H1 (cell line): ENCODE data around the gene DNAH12. TPM values are rescaled to one million over a fixed set of nuclear protein-coding genes. Genes with fewer than 3 reads are reported as not detected.
A peak's percentile ranks its signal among the peaks of the same experiment; 100 is the strongest.

Source experiments
- CTCF ChIA-PET: fragments of 300-600 bp; sonication (Branson Sonifier 250); formaldehyde crosslinking; loops from one replicate; lab custom pipeline; 2021; ENCODE audit not compliant: partially characterized antibody; lab: Charles Lee
- POLR2A ChIA-PET: fragments of 300-600 bp; sonication (Branson Sonifier 250); formaldehyde crosslinking; loops from one replicate; lab custom pipeline; 2021; ENCODE audit warnings: inconsistent platforms; ENCODE audit not compliant: partially characterized antibody; lab: Charles Lee
- DNase-seq, 2 experiments: peaks; one replicate each; pipeline versions ENCODE4 v3.0.0 to v3.0.0-alpha.2; 2010 to 2022; ENCODE audit warnings: low spot score in 2 of 2, low read depth in 1 of 2, mixed read lengths in 1 of 2
- FAIRE-seq: peaks from 2 replicates; lab custom pipeline; 2011; peaks lifted over from hg19 to GRCh38; lab: Jason Lieb, UNC
- H2AFZ ChIP-seq: 2 replicates; pipeline ENCODE4 v1.8.1; 2012; ENCODE audit warnings: low read length, inconsistent platforms
- H2AK5ac ChIP-seq: 2 replicates; pipeline ENCODE4 v1.6.1; 2013; ENCODE audit warnings: low read depth, low read length
- H2BK120ac ChIP-seq: replicated peaks from 2 replicates; pipeline ENCODE3; 2013; ENCODE audit warnings: low read depth, low read length, inconsistent platforms
- H2BK12ac ChIP-seq: 2 replicates; pipeline ENCODE4 v1.6.1; 2013; ENCODE audit warnings: low read depth, low read length
- H2BK15ac ChIP-seq: 2 replicates; pipeline ENCODE4 v1.6.1; 2013; ENCODE audit warnings: low read length
- H2BK20ac ChIP-seq: 2 replicates; pipeline ENCODE4 v1.6.1; 2013; ENCODE audit warnings: low read length
- H2BK5ac ChIP-seq: 2 replicates; pipeline ENCODE4 v1.6.1; 2013; ENCODE audit warnings: low read depth, low read length
- H3K14ac ChIP-seq: 2 replicates; pipeline ENCODE4 v1.6.1; 2013; ENCODE audit warnings: inconsistent platforms; ENCODE audit not compliant: insufficient read length
- H3K18ac ChIP-seq: 2 replicates; pipeline ENCODE4 v1.6.1; 2013; ENCODE audit warnings: low read length; ENCODE audit errors: extremely low read depth
- H3K23ac ChIP-seq: 2 replicates; pipeline ENCODE4 v1.6.1; 2013; ENCODE audit warnings: inconsistent platforms; ENCODE audit not compliant: insufficient read length
- H3K23me2 ChIP-seq: 2 replicates; pipeline ENCODE4 v1.6.1; 2013; ENCODE audit warnings: low read depth, low read length
- H3K27ac ChIP-seq: 2 replicates; pipeline ENCODE4 v1.6.1; 2011; ENCODE audit warnings: low read depth, low read length, inconsistent platforms
- H3K27me3 ChIP-seq, 4 experiments: replicated peaks in 1 of 4; 1 replicate in 1 of 4; 2 replicates in 3 of 4; pipeline versions ENCODE4 v1.6.1 to v1.8.1; 2011 to 2013; ENCODE audit warnings: low read length in 3 of 4, mild to moderate bottlenecking in 3 of 4, inconsistent platforms in 2 of 4, mixed read lengths in 2 of 4, moderate library complexity in 1 of 4; ENCODE audit not compliant: control insufficient read depth in 3 of 4, insufficient read depth in 3 of 4; ENCODE audit errors: extremely low read depth in 1 of 4
- H3K36me3 ChIP-seq, 4 experiments: 2 replicates each; pipeline versions ENCODE4 v1.6.1 to v1.8.1; 2011 to 2013; ENCODE audit warnings: mild to moderate bottlenecking in 4 of 4, low read length in 3 of 4, moderate library complexity in 2 of 4, control low read depth in 1 of 4, inconsistent platforms in 1 of 4; ENCODE audit not compliant: insufficient read depth in 4 of 4, control insufficient read depth in 2 of 4
- H3K4ac ChIP-seq: replicated peaks from 2 replicates; pipeline ENCODE3; 2013; ENCODE audit warnings: low read length, low read depth, mixed read lengths, inconsistent platforms; ENCODE audit not compliant: insufficient read length
- H3K4me1 ChIP-seq, 4 experiments: replicated peaks in 1 of 4; 1 replicate in 1 of 4; 2 replicates in 3 of 4; pipeline versions ENCODE4 v1.6.1 to v1.8.1; 2011 to 2013; ENCODE audit warnings: low read length in 3 of 4, inconsistent platforms in 2 of 4, mixed read lengths in 1 of 4; ENCODE audit not compliant: insufficient read depth in 4 of 4, control insufficient read depth in 3 of 4
- H3K4me2 ChIP-seq, 2 experiments: 2 replicates each; pipeline versions ENCODE4 v1.6.1 to v1.8.1; 2011 to 2013; ENCODE audit warnings: low read depth in 2 of 2, low read length in 2 of 2, control low read depth in 1 of 2, inconsistent platforms in 1 of 2, mild to moderate bottlenecking in 1 of 2; ENCODE audit not compliant: insufficient read depth in 1 of 2
- H3K4me3 ChIP-seq, 4 experiments: fragments of 200-600, 300-600 bp in 1 of 4; sonication (generic), shearing (Covaris generic), sonication (Bioruptor Twin) in 1 of 4; 2 replicates each; pipeline versions ENCODE4 v1.5.1 to v1.8.1; 2011 to 2016; ENCODE audit warnings: low read length in 4 of 4, low read depth in 3 of 4, control low read depth in 2 of 4, inconsistent platforms in 2 of 4, mild to moderate bottlenecking in 2 of 4, mixed read lengths in 1 of 4, moderate library complexity in 1 of 4; ENCODE audit not compliant: insufficient read depth in 2 of 4; ENCODE audit errors: extremely low read depth in 1 of 4
- H3K56ac ChIP-seq: replicated peaks from 2 replicates; pipeline ENCODE3; 2013; ENCODE audit warnings: low read depth, mild to moderate bottlenecking, mixed read lengths, low read length, inconsistent platforms; ENCODE audit not compliant: insufficient read length
- H3K79me1 ChIP-seq: 2 replicates; pipeline ENCODE4 v1.6.1; 2013; ENCODE audit warnings: low read depth, low read length, control low read depth
- H3K79me2 ChIP-seq, 2 experiments: 2 replicates each; pipeline versions ENCODE4 v1.6.1 to v1.8.1; 2012 to 2013; ENCODE audit warnings: low read length in 2 of 2, mild to moderate bottlenecking in 2 of 2, inconsistent platforms in 1 of 2; ENCODE audit not compliant: insufficient read depth in 2 of 2, control insufficient read depth in 1 of 2
- H3K9ac ChIP-seq, 4 experiments: replicated peaks in 1 of 4; 1 replicate in 1 of 4; 2 replicates in 3 of 4; pipeline versions ENCODE4 v1.6.1 to v1.8.1; 2011 to 2013; ENCODE audit warnings: low read depth in 3 of 4, low read length in 3 of 4, control low read depth in 2 of 4, mild to moderate bottlenecking in 2 of 4, moderate library complexity in 2 of 4, inconsistent platforms in 1 of 4; ENCODE audit errors: extremely low read depth in 1 of 4
- H3K9me3 ChIP-seq, 2 experiments: 2 replicates each; pipeline versions ENCODE4 v1.6.1 to v1.8.1; 2012 to 2013; ENCODE audit warnings: mild to moderate bottlenecking in 2 of 2, moderate library complexity in 2 of 2, control low read depth in 1 of 2, inconsistent platforms in 1 of 2, low read depth in 1 of 2, low read length in 1 of 2, mixed read lengths in 1 of 2; ENCODE audit not compliant: insufficient read depth in 2 of 2
- H4K20me1 ChIP-seq, 2 experiments: replicated peaks in 1 of 2; 2 replicates each; pipeline versions ENCODE3 to v1.8.1; 2011 to 2013; ENCODE audit warnings: inconsistent platforms in 2 of 2, low read length in 2 of 2, mild to moderate bottlenecking in 1 of 2; ENCODE audit not compliant: insufficient read depth in 2 of 2, control insufficient read depth in 1 of 2
- H4K5ac ChIP-seq: 2 replicates; pipeline ENCODE4 v1.6.1; 2013; ENCODE audit warnings: low read length, low read depth, mixed read lengths, inconsistent platforms; ENCODE audit not compliant: insufficient read length
- H4K8ac ChIP-seq: 2 replicates; pipeline ENCODE4 v1.8.0; 2013; ENCODE audit warnings: mild to moderate bottlenecking, moderate library complexity, low read length, inconsistent platforms; ENCODE audit not compliant: insufficient read depth; ENCODE audit errors: extremely low read depth
- H4K91ac ChIP-seq: replicated peaks from 2 replicates; pipeline ENCODE3; 2013; ENCODE audit warnings: low read length, mixed read lengths, inconsistent platforms; ENCODE audit not compliant: insufficient read length
- BCL11A ChIP-seq, 2 experiments: IDR thresholded peaks; one replicate each; pipeline ENCODE4 v1.6.1; 2011; ENCODE audit warnings: low read depth in 2 of 2, low read length in 2 of 2, mild to moderate bottlenecking in 2 of 2
- CHD2 ChIP-seq: IDR thresholded peaks from 2 replicates; pipeline ENCODE4 v1.6.1; 2012; ENCODE audit warnings: low read length, improper control_type of control experiment
- GTF2F1 ChIP-seq: IDR thresholded peaks from 2 replicates; pipeline ENCODE4 v1.6.1; 2012; ENCODE audit warnings: low read depth, low read length, improper control_type of control experiment, borderline replicate concordance
- MAFK ChIP-seq: IDR thresholded peaks from 2 replicates; pipeline ENCODE4 v1.6.1; 2012; ENCODE audit warnings: low read depth, mild to moderate bottlenecking, improper control_type of control experiment, low read length
- POLR2AphosphoS5 ChIP-seq: IDR thresholded peaks from 2 replicates; pipeline ENCODE4 v1.6.1; 2011; ENCODE audit warnings: low read depth, low read length
- RBBP5 ChIP-seq: IDR thresholded peaks from 2 replicates; pipeline ENCODE4 v1.7.1; 2012; ENCODE audit warnings: low read depth, mild to moderate bottlenecking, inconsistent platforms, low read length, moderate library complexity, borderline replicate concordance
- RFX5 ChIP-seq: IDR thresholded peaks from 2 replicates; pipeline ENCODE4 v1.6.1; 2011; ENCODE audit warnings: low read depth, low read length, improper control_type of control experiment, borderline replicate concordance
- SAP30 ChIP-seq: fragments of 300-600 bp; sonication (generic); IDR thresholded peaks from 2 replicates; pipeline ENCODE4 v1.7.1; 2012; ENCODE audit warnings: low read length, moderate library complexity, mild to moderate bottlenecking, inconsistent platforms; ENCODE audit not compliant: insufficient read depth, insufficient replicate concordance
- SIN3A ChIP-seq, 2 experiments: IDR thresholded peaks in 1 of 2; conservative IDR thresholded peaks in 1 of 2; 2 replicates each; pipeline ENCODE4 v1.6.1; 2011 to 2012; ENCODE audit warnings: low read length in 2 of 2, improper control_type of control experiment in 1 of 2, low read depth in 1 of 2, mild to moderate bottlenecking in 1 of 2
- SUZ12 ChIP-seq: fragments of 200-600 bp; sonication (generic); IDR thresholded peaks from 2 replicates; pipeline ENCODE4 v1.6.1; 2012; ENCODE audit warnings: mild to moderate bottlenecking, inconsistent platforms, low read length, moderate library complexity, mixed read lengths
- TAF1 ChIP-seq: IDR thresholded peaks from 2 replicates; pipeline ENCODE4 v1.6.1; 2011; ENCODE audit warnings: mild to moderate bottlenecking, low read depth, low read length
- WGBS, 2 experiments: shearing (Covaris generic) in 1 of 2; methylation state at CpG; one replicate each; pipeline versions ENCODE4 v1.1.6 to v1.1.7; 2013 to 2015; ENCODE audit warnings: low lambda C conversion rate in 2 of 2, mixed read lengths in 2 of 2, inconsistent platforms in 1 of 2, low coverage in 1 of 2, missing lambda C conversion rate in 1 of 2; ENCODE audit not compliant: insufficient replicate concordance in 2 of 2, insufficient coverage in 1 of 2, insufficient read length in 1 of 2; ENCODE audit errors: extremely low coverage in 1 of 2, missing lambda C conversion rate in 1 of 2; 5-methylcytosine and 5-hydroxymethylcytosine counted together
- polyA plus RNA-seq, 7 experiments: library from polyadenylated mRNA; depleted of rRNA in 3 of 7; stranded (reverse) in 5 of 7; unstranded in 2 of 7; fragments of >200 nt in 5 of 7; fragments of 200-250 nt in 2 of 7; gene quantifications; 1 replicate in 5 of 7; 2 replicates in 1 of 7; 4 replicates in 1 of 7; pipeline versions ENCODE4 v1.2.1 to v1.2.3, GENCODE V29; 2011 to 2013; ENCODE audit warnings: missing spikeins in 2 of 7, mixed read lengths in 2 of 7
- total RNA-seq: library from RNA; stranded (reverse); fragmentation: NEBNext Ultra II Directional; extraction: Animal tissue kit (Norgen Biotek cat#: 25700); gene quantifications from 2 replicates; pipeline ENCODE4 v1.2.1, GENCODE V29; 2021
- TF ChIP-seq, protein P1 (sequence below): IDR thresholded peaks from 2 replicates; pipeline ENCODE4 v1.6.1; 2012; ENCODE audit warnings: inconsistent platforms

DNAH12 gene
- total and polyA plus RNA-seq, 2 of the 8 experiments (the other 6 are each of a cell fraction or from before 2014, with no cell fraction given) = not detected

DNA sequence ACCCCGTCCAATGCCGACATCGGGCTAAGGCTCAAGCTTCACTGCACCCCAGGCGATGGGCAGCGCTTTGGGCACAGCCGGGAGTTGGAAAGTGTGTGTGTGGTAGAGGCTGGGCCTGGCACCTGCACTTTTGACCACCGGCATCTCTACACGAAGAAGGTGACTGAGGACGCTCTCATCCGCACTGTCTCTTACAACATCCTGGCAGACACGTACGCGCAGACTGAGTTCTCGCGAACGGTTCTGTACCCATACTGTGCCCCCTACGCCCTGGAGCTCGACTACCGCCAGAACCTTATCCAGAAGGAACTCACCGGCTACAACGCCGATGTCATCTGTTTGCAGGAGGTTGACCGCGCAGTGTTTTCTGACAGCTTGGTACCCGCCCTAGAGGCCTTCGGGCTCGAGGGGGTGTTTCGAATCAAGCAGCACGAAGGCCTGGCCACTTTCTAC, 13.0 kb upstream of the DNAH12 start:
- H3K4me1 ChIP-seq = peaks cover 0 to 4% (median 2%) of the 10 kb centered on the region in 4 experiments; a peak in 5 of 7 replicates
- TF ChIP-seq CHD2 (no peak), BCL11A (IDR thresholded peaks at IDR 0.05; ENCODE audit: low read depth in 2 of 2, low read length in 2 of 2) (no peak), POLR2AphosphoS5 (no peak), SAP30 (peak; percentile 42), GTF2F1 (no peak), SIN3A (conservative IDR thresholded peaks at IDR 0.05 in 1 of 2, IDR thresholded peaks at IDR 0.05 in 1 of 2; ENCODE audit: low read depth in 1 of 2, low read length in 2 of 2) (peak in 1 of 2 experiments; percentile 32; a peak in 1 of 4 replicates), TAF1 (no peak), MAFK (no peak), RBBP5 (0 out of 2 replicates have a peak, but pooled peaks have one; percentile 27), RFX5 (no peak), SUZ12 (0 out of 2 replicates have a peak, but pooled peaks have one; percentile 25)
- TF ChIP-seq, protein P1, sequence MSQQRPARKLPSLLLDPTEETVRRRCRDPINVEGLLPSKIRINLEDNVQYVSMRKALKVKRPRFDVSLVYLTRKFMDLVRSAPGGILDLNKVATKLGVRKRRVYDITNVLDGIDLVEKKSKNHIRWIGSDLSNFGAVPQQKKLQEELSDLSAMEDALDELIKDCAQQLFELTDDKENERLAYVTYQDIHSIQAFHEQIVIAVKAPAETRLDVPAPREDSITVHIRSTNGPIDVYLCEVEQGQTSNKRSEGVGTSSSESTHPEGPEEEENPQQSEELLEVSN = no peak; the same call in 1 of the 2 replicates
- H3K4me3 ChIP-seq = peak overlapping the region; percentile 66 to 87 (median 75)
- H2BK12ac ChIP-seq = no peak overlapping the region
- CTCF ChIA-PET = interaction anchor here (1.0 kb wide), 1 partner anchor 26 kb away, joined by 3 read pairs; no protein-coding TSS in a partner anchor
- H3K79me1 ChIP-seq = peaks cover 6% of the 10 kb centered on the region
- H3K18ac ChIP-seq = no peak overlapping the region
- H2AK5ac ChIP-seq = no peak overlapping the region
- POLR2A ChIA-PET = interaction anchor here (1.2 to 5.7 kb wide), 8 partner anchors 8 to 40 kb away, joined by 3 to 39 read pairs (median 7); partner anchors contain the start of genes ARF4 and DNAH12
- peak overlapping the region; percentile 54 to 79 (median 75) for H3K9ac ChIP-seq
- H2AFZ ChIP-seq = no peak overlapping the region
- H3K27me3 ChIP-seq = no peaks in the 10 kb centered on the region; a peak in 2 of 7 replicates
- no peak overlapping the region for H2BK5ac ChIP-seq
- H4K91ac ChIP-seq = no peak overlapping the region
- H3K36me3 ChIP-seq = peaks cover 0 to 8% (median 0%) of the 10 kb centered on the region in 4 experiments; a peak in 3 of 8 replicates
- DNase-seq (no peak), FAIRE-seq (no peak)
- H2BK20ac ChIP-seq = no peak overlapping the region
- WGBS, 2 experiments = 14% methylated on average over 29 of the region's 29 CpGs; no CpG with 5 or more reads in 1 of the 2 experiments
- no peak overlapping the region for H3K56ac ChIP-seq
- H3K23me2 ChIP-seq = peaks cover 19% of the 10 kb centered on the region
- H3K9me3 ChIP-seq = no peaks in the 10 kb centered on the region
- no peak overlapping the region for H2BK15ac ChIP-seq
- peak overlapping the region; percentile 92 for H4K8ac ChIP-seq
- H2BK120ac ChIP-seq = no peak overlapping the region
- peak overlapping the region; percentile 95 to 100 for H3K4me2 ChIP-seq
- peaks cover 0 to 14% of the 10 kb centered on the region in 2 experiments for H4K20me1 ChIP-seq
- peaks cover 0 to 13% of the 10 kb centered on the region in 2 experiments; a peak in 2 of 4 replicates for H3K79me2 ChIP-seq
- no peak overlapping the region for H3K23ac ChIP-seq
- H4K5ac ChIP-seq = no peak overlapping the region
- H3K27ac ChIP-seq = no peak overlapping the region
- no peak overlapping the region for H3K14ac ChIP-seq
- H3K4ac ChIP-seq = no peak overlapping the region
